Measurements from ENCODE around the gene JMJD6. TPM values are rescaled to one million over a fixed set of nuclear protein-coding genes. Genes with fewer than 3 reads are reported as not detected.
"Not testable (repeated sequence)": the region's sequence is repeated elsewhere in the genome, so short reads cannot be mapped to it uniquely, and the experiment has no call there.

The JMJD6 gene
- total and polyA plus RNA-seq, 10 donors: 21.2 to 54.3 (median 35.7) TPM

DNA sequence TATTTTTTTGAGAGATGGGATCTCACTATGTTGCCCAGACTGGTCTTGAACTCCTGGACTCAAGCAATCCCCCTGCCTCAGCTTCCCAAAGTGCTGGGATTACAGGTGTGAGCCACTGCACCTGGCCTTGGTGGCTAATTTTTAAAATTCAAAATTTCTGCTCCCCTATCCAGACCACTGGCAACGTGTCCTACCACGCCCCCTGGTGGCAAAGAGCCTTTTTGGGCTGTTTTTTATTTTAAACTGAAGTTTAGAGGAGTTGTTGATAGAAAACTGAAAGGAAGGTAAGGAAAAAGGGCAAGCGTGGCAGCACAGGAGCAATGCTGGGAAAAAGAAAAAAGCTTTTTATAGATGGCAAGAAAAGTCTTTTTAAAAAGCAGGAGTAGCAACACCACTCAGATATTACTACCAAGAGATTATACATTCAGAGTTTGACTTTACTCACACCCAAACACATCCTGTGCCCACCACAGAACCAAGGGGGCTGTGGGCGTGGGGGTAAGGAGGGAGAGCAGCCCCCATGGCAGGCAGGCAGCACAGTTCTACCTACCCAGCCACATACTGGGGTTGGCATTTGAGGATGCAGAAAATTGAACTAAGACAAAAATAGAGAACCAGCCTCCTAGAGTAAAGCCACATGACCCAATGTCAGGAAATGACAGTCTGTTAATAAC lies 11.4 kb downstream of the JMJD6 start:
- peaks cover 0 to 4% (median 0%) of the 10 kb centered on the region in 7 donors for H3K27me3 ChIP-seq (replicated peaks in 1 of 7)
- intact Hi-C loops (cut with DNase I; ENCODE audit: low total_unique reads): no loop called here
- TF ChIP-seq, protein P1, sequence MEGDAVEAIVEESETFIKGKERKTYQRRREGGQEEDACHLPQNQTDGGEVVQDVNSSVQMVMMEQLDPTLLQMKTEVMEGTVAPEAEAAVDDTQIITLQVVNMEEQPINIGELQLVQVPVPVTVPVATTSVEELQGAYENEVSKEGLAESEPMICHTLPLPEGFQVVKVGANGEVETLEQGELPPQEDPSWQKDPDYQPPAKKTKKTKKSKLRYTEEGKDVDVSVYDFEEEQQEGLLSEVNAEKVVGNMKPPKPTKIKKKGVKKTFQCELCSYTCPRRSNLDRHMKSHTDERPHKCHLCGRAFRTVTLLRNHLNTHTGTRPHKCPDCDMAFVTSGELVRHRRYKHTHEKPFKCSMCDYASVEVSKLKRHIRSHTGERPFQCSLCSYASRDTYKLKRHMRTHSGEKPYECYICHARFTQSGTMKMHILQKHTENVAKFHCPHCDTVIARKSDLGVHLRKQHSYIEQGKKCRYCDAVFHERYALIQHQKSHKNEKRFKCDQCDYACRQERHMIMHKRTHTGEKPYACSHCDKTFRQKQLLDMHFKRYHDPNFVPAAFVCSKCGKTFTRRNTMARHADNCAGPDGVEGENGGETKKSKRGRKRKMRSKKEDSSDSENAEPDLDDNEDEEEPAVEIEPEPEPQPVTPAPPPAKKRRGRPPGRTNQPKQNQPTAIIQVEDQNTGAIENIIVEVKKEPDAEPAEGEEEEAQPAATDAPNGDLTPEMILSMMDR (IDR thresholded peaks at IDR 0.05 in 8 of 11, conservative IDR thresholded peaks at IDR 0.05 in 3 of 11): peak; percentile 61 to 89 (median 74)
- TF ChIP-seq POLR2AphosphoS5 (IDR thresholded peaks at IDR 0.05) (peak in 1 of 3 donors; percentile 28), POLR2A (IDR thresholded peaks at IDR 0.05) (no peak)
- H3K9me3 ChIP-seq: no peaks in the 10 kb centered on the region
- peak overlapping the region in 1 of 8 donors; percentile 56 for H3K4me3 ChIP-seq
- peaks cover 0 to 75% (median 52%) of the 10 kb centered on the region in 6 donors for H3K36me3 ChIP-seq
- peak; percentile 89 for DNase-seq
- H3K27ac ChIP-seq: peak overlapping the region in 7 of 8 donors; percentile 72 to 92 (median 87)
- peaks cover 17 to 84% (median 47%) of the 10 kb centered on the region in 6 donors for H3K4me1 ChIP-seq
- 4 to 13% (median 11%) methylated on average over 4 of the region's 4 CpGs for WGBS, 5 donors

GRCh38 chr17:76714336-76714735 lies 12.1 kb downstream of the JMJD6 start:
- DNase-seq: peak; percentile 47
- Histone ChIP-seq H3K4me3 (peak overlapping the region in 1 of 8 donors; percentile 56), H3K4me1 (peaks cover 17 to 87% (median 53%) of the 10 kb centered on the region in 6 donors), H3K27ac (peak overlapping the region in 7 of 8 donors; percentile 72 to 92 (median 87)), H3K27me3 (replicated peaks in 1 of 7) (peaks cover 0 to 5% (median 0%) of the 10 kb centered on the region in 7 donors), H3K36me3 (peaks cover 0 to 69% (median 45%) of the 10 kb centered on the region in 6 donors), H3K9me3 (no peaks in the 10 kb centered on the region)
- 71 to 84% (median 72%) methylated on average over 5 of the region's 5 CpGs for WGBS, 5 donors
- TF ChIP-seq, protein P1 (IDR thresholded peaks at IDR 0.05 in 8 of 11, conservative IDR thresholded peaks at IDR 0.05 in 3 of 11): no peak
- TF ChIP-seq POLR2A (IDR thresholded peaks at IDR 0.05) (no peak), POLR2AphosphoS5 (IDR thresholded peaks at IDR 0.05) (no peak)
- intact Hi-C loops (cut with DNase I; ENCODE audit: low total_unique reads): no loop called here

- Histone ChIP-seq H3K27me3 (replicated peaks in 1 of 7) (peaks cover 0 to 5% (median 0%) of the 10 kb centered on the region in 7 donors), H3K9me3 (no peaks in the 10 kb centered on the region), H3K4me1 (peaks cover 19 to 91% (median 58%) of the 10 kb centered on the region in 6 donors), H3K36me3 (peaks cover 0 to 63% (median 40%) of the 10 kb centered on the region in 6 donors), H3K27ac (peak overlapping the region in 1 of 8 donors; percentile 87), H3K4me3 (no peak overlapping the region)
- peak; percentile 50 for DNase-seq
- intact Hi-C loops (cut with DNase I; ENCODE audit: low total_unique reads): no loop called here
- TF ChIP-seq POLR2AphosphoS5 (IDR thresholded peaks at IDR 0.05) (no peak), POLR2A (IDR thresholded peaks at IDR 0.05) (no peak)
- TF ChIP-seq, protein P1 (IDR thresholded peaks at IDR 0.05 in 8 of 11, conservative IDR thresholded peaks at IDR 0.05 in 3 of 11): no peak
- 93 to 98% (median 96%) methylated on average over 7 of the region's 7 CpGs for WGBS, 5 donors
These were observed 12.6 kb downstream of the JMJD6 start for GRCh38 chr17:76713765-76714164.

- H3K27ac ChIP-seq: peak overlapping the region in 5 of 8 donors; percentile 78 to 89 (median 80)
These were observed 14.1 kb downstream of the JMJD6 start for GRCh38 chr17:76712321-76712720.

More at GRCh38 chr17:76712321-76712720, 14.1 kb downstream of the JMJD6 start:
- Histone ChIP-seq H3K4me1 (peaks cover 25 to 92% (median 67%) of the 10 kb centered on the region in 6 donors), H3K36me3 (peaks cover 0 to 49% (median 25%) of the 10 kb centered on the region in 6 donors)
- intact Hi-C loops (cut with DNase I; ENCODE audit: low total_unique reads); H3K4me3 ChIP-seq; H3K9me3 ChIP-seq; H3K27me3 ChIP-seq (replicated peaks in 1 of 7): not testable (repeated sequence)
- peak; percentile 23 for DNase-seq
- 72 to 90% (median 75%) methylated on average over 7 of the region's 7 CpGs for WGBS, 5 donors
